ENCODE measurements around the gene USF3. TPM values are rescaled to one million over a fixed set of nuclear protein-coding genes. Genes with fewer than 3 reads are reported as not detected.

Gene USF3
- total and polyA plus RNA-seq, 9 of the 15 experiments (the other 6 are each of a cell fraction or from before 2014, with no cell fraction given) = 1.4 to 6.9 (median 3.1) TPM

- TF ChIP-seq PCBP1 (IDR thresholded peaks at IDR 0.05; ENCODE audit: low read depth, low read length, poor library complexity, severe bottlenecking) (peak; percentile 55), GMEB1 (CRISPR knock-in tag; IDR thresholded peaks at IDR 0.05) (peak; percentile 44; the same call in 1 of the 2 replicates), RBBP5 (IDR thresholded peaks at IDR 0.05; ENCODE audit: borderline replicate concordance, insufficient read depth, low read length, poor library complexity, severe bottlenecking) (peak; percentile 76), ZNF511 (CRISPR knock-in tag; IDR thresholded peaks at IDR 0.05) (no peak; the same call in 1 of the 2 replicates), MXD1 (CRISPR knock-in tag; IDR thresholded peaks at IDR 0.05; ENCODE audit: borderline replicate concordance, poor library complexity, severe bottlenecking) (no peak), POLR2A (conservative IDR thresholded peaks at IDR 0.05) (peak; percentile 84), CXXC5 (CRISPR knock-in tag; IDR thresholded peaks at IDR 0.05) (peak; percentile 79), ZFP36 (IDR thresholded peaks at IDR 0.05; ENCODE audit: low read depth, low read length, partially characterized antibody) (no peak), SP1 (CRISPR knock-in tag; IDR thresholded peaks at IDR 0.05) (0 out of 2 replicates have a peak, but pooled peaks have one; percentile 38), CREM (IDR thresholded peaks at IDR 0.05; ENCODE audit: low read depth) (0 out of 2 replicates have a peak, but pooled peaks have one; percentile 23), NFIC (IDR thresholded peaks at IDR 0.05) (no peak), MNT (conservative IDR thresholded peaks at IDR 0.05) (peak; percentile 48 to 78), DPF2 (IDR thresholded peaks at IDR 0.05) (peak; percentile 39; the same call in 1 of the 2 replicates), MYC (IDR thresholded peaks at IDR 0.05; ENCODE audit: low read depth, low read length) (0 out of 2 replicates have a peak, but pooled peaks have one; percentile 6), MYC (CRISPR knock-in tag; IDR thresholded peaks at IDR 0.05; ENCODE audit: borderline replicate concordance, low read depth) (peak; percentile 49; the same call in 1 of the 2 replicates), FOXJ2 (tag; IDR thresholded peaks at IDR 0.05) (0 out of 2 replicates have a peak, but pooled peaks have one; percentile 34), ZNF395 (CRISPR knock-in tag; IDR thresholded peaks at IDR 0.05) (peak; percentile 90)
Observed at GRCh38 chr3:113745756-113746547, 49.5 kb upstream of the USF3 start, which contains the start of gene NAA50 (continued).
